Measurements from ENCODE around the gene CCR7.
A peak's percentile ranks its signal among the peaks of the same experiment; 100 is the strongest.

GRCh38 chr17:40534371-40535189 is 30.7 kb downstream of the CCR7 start:
- TF ChIP-seq CTCF (IDR thresholded peaks at IDR 0.05 in 8 of 11, conservative IDR thresholded peaks at IDR 0.05 in 3 of 11) (peak in 1 of 11 experiments; percentile 8), POLR2A (IDR thresholded peaks at IDR 0.05) (no peak)

Data from spleen (tissue), 7 donors.